ENCODE results near the gene ITGB2. TPM values are rescaled to one million over a fixed set of nuclear protein-coding genes. Genes with fewer than 3 reads are reported as not detected.

ITGB2 gene
- total RNA-seq, 1 donor from 2014 or later: 65.5 TPM

DNA sequence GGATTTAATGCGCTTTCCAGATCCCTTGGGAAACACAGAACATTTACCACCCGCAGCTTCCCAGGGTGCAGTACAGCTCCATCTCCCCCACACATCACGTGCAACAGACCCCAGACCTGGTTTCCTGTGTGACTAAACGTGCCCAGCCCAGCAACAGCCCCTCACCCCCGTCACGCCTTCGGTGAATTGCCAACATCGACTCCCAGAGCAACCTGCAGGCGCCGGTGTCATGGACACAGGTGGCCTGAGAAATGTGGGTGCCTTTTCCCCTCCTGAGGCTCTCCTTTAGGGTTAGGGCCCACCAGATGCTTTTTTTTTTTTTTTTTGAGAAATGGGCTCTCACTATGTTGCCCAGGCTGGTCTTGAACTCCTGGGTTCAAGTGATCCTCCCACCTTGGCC is 78.6 kb downstream of the ITGB2 start:
- TF ChIP-seq, protein P1, sequence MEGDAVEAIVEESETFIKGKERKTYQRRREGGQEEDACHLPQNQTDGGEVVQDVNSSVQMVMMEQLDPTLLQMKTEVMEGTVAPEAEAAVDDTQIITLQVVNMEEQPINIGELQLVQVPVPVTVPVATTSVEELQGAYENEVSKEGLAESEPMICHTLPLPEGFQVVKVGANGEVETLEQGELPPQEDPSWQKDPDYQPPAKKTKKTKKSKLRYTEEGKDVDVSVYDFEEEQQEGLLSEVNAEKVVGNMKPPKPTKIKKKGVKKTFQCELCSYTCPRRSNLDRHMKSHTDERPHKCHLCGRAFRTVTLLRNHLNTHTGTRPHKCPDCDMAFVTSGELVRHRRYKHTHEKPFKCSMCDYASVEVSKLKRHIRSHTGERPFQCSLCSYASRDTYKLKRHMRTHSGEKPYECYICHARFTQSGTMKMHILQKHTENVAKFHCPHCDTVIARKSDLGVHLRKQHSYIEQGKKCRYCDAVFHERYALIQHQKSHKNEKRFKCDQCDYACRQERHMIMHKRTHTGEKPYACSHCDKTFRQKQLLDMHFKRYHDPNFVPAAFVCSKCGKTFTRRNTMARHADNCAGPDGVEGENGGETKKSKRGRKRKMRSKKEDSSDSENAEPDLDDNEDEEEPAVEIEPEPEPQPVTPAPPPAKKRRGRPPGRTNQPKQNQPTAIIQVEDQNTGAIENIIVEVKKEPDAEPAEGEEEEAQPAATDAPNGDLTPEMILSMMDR (IDR thresholded peaks at IDR 0.05): no peak
- DNase-seq (ENCODE audit: low spot score in 2 of 2): no peak
- no peaks in the 10 kb centered on the region for H3K9me3 ChIP-seq
- no peak overlapping the region for H3K4me3 ChIP-seq
- intact Hi-C loops (cut with DNase I): no loop called here
- H3K27ac ChIP-seq: no peak overlapping the region
- H3K36me3 ChIP-seq: no peaks in the 10 kb centered on the region
- H3K27me3 ChIP-seq: no peaks in the 10 kb centered on the region
- peaks cover 5 to 9% of the 10 kb centered on the region in 2 donors for H3K4me1 ChIP-seq

DNA sequence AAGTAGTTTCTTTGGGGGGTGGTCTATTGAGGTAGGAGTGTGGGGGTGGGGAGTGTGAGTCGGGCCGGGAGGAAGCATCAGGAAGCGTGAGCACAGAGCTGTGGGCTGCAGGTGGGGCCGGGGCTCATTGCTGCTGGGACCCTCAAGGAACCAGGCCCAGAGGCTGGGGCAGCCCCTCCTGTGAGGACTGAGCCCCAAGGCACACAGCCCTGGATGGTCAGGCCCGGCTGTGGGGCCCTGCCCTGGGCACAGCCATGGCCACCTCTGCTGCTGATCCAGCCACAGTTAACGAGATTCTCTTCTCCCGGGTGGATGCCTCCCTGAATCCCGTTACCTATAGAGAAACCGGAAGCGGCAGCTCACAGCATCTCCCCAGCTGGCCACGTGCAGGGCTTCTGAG is 79.9 kb downstream of the ITGB2 start:
- no peaks in the 10 kb centered on the region for H3K9me3 ChIP-seq
- H3K36me3 ChIP-seq: no peaks in the 10 kb centered on the region
- DNase-seq (ENCODE audit: low spot score in 2 of 2): no peak
- H3K4me3 ChIP-seq: no peak overlapping the region
- TF ChIP-seq, protein P1 (IDR thresholded peaks at IDR 0.05): no peak
- H3K4me1 ChIP-seq: peaks cover 2 to 4% of the 10 kb centered on the region in 2 donors
- intact Hi-C loops (cut with DNase I): no loop called here
- no peak overlapping the region for H3K27ac ChIP-seq
- H3K27me3 ChIP-seq: no peaks in the 10 kb centered on the region

DNA sequence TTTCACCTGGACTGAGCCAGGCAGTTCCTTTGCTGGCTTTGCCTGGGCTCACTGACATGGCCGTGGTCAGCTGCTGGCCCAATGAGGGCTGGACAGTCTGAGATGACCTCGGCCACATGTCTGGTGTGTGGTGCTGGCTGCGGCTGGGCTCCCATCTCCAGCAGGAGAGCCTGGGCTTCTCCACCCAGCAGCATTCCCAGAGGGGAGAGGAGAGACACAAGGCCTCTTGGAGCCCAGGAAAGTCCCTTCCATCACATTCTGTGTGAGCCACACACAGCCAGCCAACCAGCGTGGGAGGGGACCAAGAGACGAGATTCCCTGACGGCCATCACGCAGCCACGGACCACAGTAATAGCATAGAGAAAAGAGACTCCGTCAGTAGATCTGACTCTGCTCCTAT is 81.7 kb downstream of the ITGB2 start:
- DNase-seq (ENCODE audit: low spot score in 2 of 2): no peak
- Histone ChIP-seq H3K27ac (no peak overlapping the region), H3K36me3 (no peaks in the 10 kb centered on the region), H3K4me1 (no peaks in the 10 kb centered on the region), H3K9me3 (no peaks in the 10 kb centered on the region), H3K27me3 (no peaks in the 10 kb centered on the region), H3K4me3 (no peak overlapping the region)
- TF ChIP-seq, protein P1 (IDR thresholded peaks at IDR 0.05): no peak
- intact Hi-C loops (cut with DNase I): no loop called here

DNA sequence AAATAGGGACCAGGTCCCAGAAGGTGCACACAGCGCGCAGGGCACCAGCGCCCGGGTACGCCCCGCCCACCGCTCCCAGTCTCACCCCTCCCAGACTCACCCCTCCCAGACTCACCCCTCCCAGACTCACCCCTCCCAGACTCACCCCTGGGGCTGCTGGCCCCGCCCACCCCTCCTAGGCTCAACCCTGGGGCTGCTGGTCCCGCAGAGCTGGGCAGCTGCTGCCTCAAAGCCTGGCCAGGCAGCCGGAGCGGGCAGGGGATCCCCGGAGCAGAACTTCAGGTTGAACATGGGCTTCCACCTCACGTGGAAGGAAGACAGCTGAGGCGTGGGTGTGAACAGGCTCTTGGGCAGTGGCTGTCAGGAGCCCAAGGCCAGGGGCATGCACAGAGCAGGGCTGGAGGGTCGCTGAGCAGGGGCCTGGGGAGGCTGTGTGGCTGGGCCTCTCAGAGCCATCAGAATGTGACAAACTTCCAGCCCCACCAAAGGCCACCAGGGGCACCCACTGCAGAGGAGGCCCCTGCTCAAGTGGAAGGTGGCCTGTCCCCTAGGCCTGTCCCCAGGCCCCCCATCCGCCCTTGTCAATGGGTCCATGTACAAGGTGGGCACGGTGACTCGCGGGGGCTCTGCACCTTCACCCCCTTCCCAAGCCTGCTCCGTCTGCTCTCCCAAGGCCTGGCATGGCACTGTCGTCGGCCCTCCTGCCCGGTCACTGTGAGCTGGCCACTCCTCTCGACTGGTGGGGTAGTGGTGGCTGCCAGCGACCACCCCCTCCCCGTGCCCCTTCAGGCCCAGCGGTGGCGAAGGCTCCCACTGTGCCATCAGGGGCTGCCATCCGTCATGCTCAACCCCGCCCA is 82.4 kb downstream of the ITGB2 start:
- no peaks in the 10 kb centered on the region for H3K4me1 ChIP-seq
- TF ChIP-seq, protein P1 (IDR thresholded peaks at IDR 0.05): no peak
- no peak overlapping the region for H3K27ac ChIP-seq
- intact Hi-C loops (cut with DNase I): no loop called here
- no peak overlapping the region for H3K4me3 ChIP-seq
- H3K9me3 ChIP-seq: no peaks in the 10 kb centered on the region
- no peaks in the 10 kb centered on the region for H3K27me3 ChIP-seq
- H3K36me3 ChIP-seq: no peaks in the 10 kb centered on the region
- DNase-seq (ENCODE audit: low spot score in 2 of 2): no peak

DNA sequence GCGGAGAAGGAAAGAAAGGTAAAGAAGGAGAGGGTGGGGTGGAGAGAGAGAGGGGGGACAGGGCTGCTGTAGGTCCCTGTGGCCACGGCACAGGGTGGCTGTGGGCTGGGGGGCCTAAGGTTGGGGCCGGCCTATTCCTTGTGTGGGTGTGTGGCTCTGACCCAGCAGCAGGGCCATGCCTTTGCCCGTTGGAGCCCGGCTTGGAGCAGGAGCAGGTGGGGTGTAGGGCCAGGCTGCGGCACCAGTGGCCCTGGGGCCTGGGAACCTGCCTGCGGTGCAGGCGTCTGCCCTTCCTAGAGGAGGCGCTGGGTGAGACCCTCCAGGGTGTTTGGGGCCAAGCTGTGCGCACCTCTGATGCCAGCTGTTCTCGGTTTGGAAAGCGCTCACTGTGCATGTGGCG is 83.2 kb downstream of the ITGB2 start:
- no peaks in the 10 kb centered on the region for H3K27me3 ChIP-seq
- TF ChIP-seq, protein P1 (IDR thresholded peaks at IDR 0.05): no peak
- no peak for DNase-seq (ENCODE audit: low spot score in 2 of 2)
- no peaks in the 10 kb centered on the region for H3K36me3 ChIP-seq
- no peak overlapping the region for H3K27ac ChIP-seq
- H3K4me3 ChIP-seq: no peak overlapping the region
- no peaks in the 10 kb centered on the region for H3K9me3 ChIP-seq
- no peaks in the 10 kb centered on the region for H3K4me1 ChIP-seq
- intact Hi-C loops (cut with DNase I): no loop called here
